H1 (cell line): ENCODE results near the gene SLCO2A1. TPM values are rescaled to one million over a fixed set of nuclear protein-coding genes. Genes with fewer than 3 reads are reported as not detected.
A peak's percentile ranks its signal among the peaks of the same experiment; 100 is the strongest.

Experiments
- CTCF ChIA-PET: fragments of 300-600 bp; sonication (Branson Sonifier 250); formaldehyde crosslinking; loops from one replicate; lab custom pipeline; 2021; ENCODE audit not compliant: partially characterized antibody; lab: Charles Lee
- POLR2A ChIA-PET: fragments of 300-600 bp; sonication (Branson Sonifier 250); formaldehyde crosslinking; loops from one replicate; lab custom pipeline; 2021; ENCODE audit warnings: inconsistent platforms; ENCODE audit not compliant: partially characterized antibody; lab: Charles Lee
- DNase-seq, 2 experiments: peaks; one replicate each; pipeline versions ENCODE4 v3.0.0 to v3.0.0-alpha.2; 2010 to 2022; ENCODE audit warnings: low spot score in 2 of 2, low read depth in 1 of 2, mixed read lengths in 1 of 2
- FAIRE-seq: peaks from 2 replicates; lab custom pipeline; 2011; peaks lifted over from hg19 to GRCh38; lab: Jason Lieb, UNC
- H2AFZ ChIP-seq: 2 replicates; pipeline ENCODE4 v1.8.1; 2012; ENCODE audit warnings: low read length, inconsistent platforms
- H2AK5ac ChIP-seq: 2 replicates; pipeline ENCODE4 v1.6.1; 2013; ENCODE audit warnings: low read depth, low read length
- H2BK120ac ChIP-seq: replicated peaks from 2 replicates; pipeline ENCODE3; 2013; ENCODE audit warnings: low read depth, low read length, inconsistent platforms
- H2BK12ac ChIP-seq: 2 replicates; pipeline ENCODE4 v1.6.1; 2013; ENCODE audit warnings: low read depth, low read length
- H2BK15ac ChIP-seq: 2 replicates; pipeline ENCODE4 v1.6.1; 2013; ENCODE audit warnings: low read length
- H2BK20ac ChIP-seq: 2 replicates; pipeline ENCODE4 v1.6.1; 2013; ENCODE audit warnings: low read length
- H2BK5ac ChIP-seq: 2 replicates; pipeline ENCODE4 v1.6.1; 2013; ENCODE audit warnings: low read depth, low read length
- H3K14ac ChIP-seq: 2 replicates; pipeline ENCODE4 v1.6.1; 2013; ENCODE audit warnings: inconsistent platforms; ENCODE audit not compliant: insufficient read length
- H3K18ac ChIP-seq: 2 replicates; pipeline ENCODE4 v1.6.1; 2013; ENCODE audit warnings: low read length; ENCODE audit errors: extremely low read depth
- H3K23ac ChIP-seq: 2 replicates; pipeline ENCODE4 v1.6.1; 2013; ENCODE audit warnings: inconsistent platforms; ENCODE audit not compliant: insufficient read length
- H3K23me2 ChIP-seq: 2 replicates; pipeline ENCODE4 v1.6.1; 2013; ENCODE audit warnings: low read depth, low read length
- H3K27ac ChIP-seq: 2 replicates; pipeline ENCODE4 v1.6.1; 2011; ENCODE audit warnings: low read depth, low read length, inconsistent platforms
- H3K27me3 ChIP-seq, 4 experiments: replicated peaks in 1 of 4; 1 replicate in 1 of 4; 2 replicates in 3 of 4; pipeline versions ENCODE4 v1.6.1 to v1.8.1; 2011 to 2013; ENCODE audit warnings: low read length in 3 of 4, mild to moderate bottlenecking in 3 of 4, inconsistent platforms in 2 of 4, mixed read lengths in 2 of 4, moderate library complexity in 1 of 4; ENCODE audit not compliant: control insufficient read depth in 3 of 4, insufficient read depth in 3 of 4; ENCODE audit errors: extremely low read depth in 1 of 4
- H3K36me3 ChIP-seq, 4 experiments: 2 replicates each; pipeline versions ENCODE4 v1.6.1 to v1.8.1; 2011 to 2013; ENCODE audit warnings: mild to moderate bottlenecking in 4 of 4, low read length in 3 of 4, moderate library complexity in 2 of 4, control low read depth in 1 of 4, inconsistent platforms in 1 of 4; ENCODE audit not compliant: insufficient read depth in 4 of 4, control insufficient read depth in 2 of 4
- H3K4ac ChIP-seq: replicated peaks from 2 replicates; pipeline ENCODE3; 2013; ENCODE audit warnings: low read length, low read depth, mixed read lengths, inconsistent platforms; ENCODE audit not compliant: insufficient read length
- H3K4me1 ChIP-seq, 4 experiments: replicated peaks in 1 of 4; 1 replicate in 1 of 4; 2 replicates in 3 of 4; pipeline versions ENCODE4 v1.6.1 to v1.8.1; 2011 to 2013; ENCODE audit warnings: low read length in 3 of 4, inconsistent platforms in 2 of 4, mixed read lengths in 1 of 4; ENCODE audit not compliant: insufficient read depth in 4 of 4, control insufficient read depth in 3 of 4
- H3K4me2 ChIP-seq, 2 experiments: 2 replicates each; pipeline versions ENCODE4 v1.6.1 to v1.8.1; 2011 to 2013; ENCODE audit warnings: low read depth in 2 of 2, low read length in 2 of 2, control low read depth in 1 of 2, inconsistent platforms in 1 of 2, mild to moderate bottlenecking in 1 of 2; ENCODE audit not compliant: insufficient read depth in 1 of 2
- H3K4me3 ChIP-seq, 4 experiments: fragments of 200-600, 300-600 bp in 1 of 4; sonication (generic), shearing (Covaris generic), sonication (Bioruptor Twin) in 1 of 4; 2 replicates each; pipeline versions ENCODE4 v1.5.1 to v1.8.1; 2011 to 2016; ENCODE audit warnings: low read length in 4 of 4, low read depth in 3 of 4, control low read depth in 2 of 4, inconsistent platforms in 2 of 4, mild to moderate bottlenecking in 2 of 4, mixed read lengths in 1 of 4, moderate library complexity in 1 of 4; ENCODE audit not compliant: insufficient read depth in 2 of 4; ENCODE audit errors: extremely low read depth in 1 of 4
- H3K56ac ChIP-seq: replicated peaks from 2 replicates; pipeline ENCODE3; 2013; ENCODE audit warnings: low read depth, mild to moderate bottlenecking, mixed read lengths, low read length, inconsistent platforms; ENCODE audit not compliant: insufficient read length
- H3K79me1 ChIP-seq: 2 replicates; pipeline ENCODE4 v1.6.1; 2013; ENCODE audit warnings: low read depth, low read length, control low read depth
- H3K79me2 ChIP-seq, 2 experiments: 2 replicates each; pipeline versions ENCODE4 v1.6.1 to v1.8.1; 2012 to 2013; ENCODE audit warnings: low read length in 2 of 2, mild to moderate bottlenecking in 2 of 2, inconsistent platforms in 1 of 2; ENCODE audit not compliant: insufficient read depth in 2 of 2, control insufficient read depth in 1 of 2
- H3K9ac ChIP-seq, 4 experiments: replicated peaks in 1 of 4; 1 replicate in 1 of 4; 2 replicates in 3 of 4; pipeline versions ENCODE4 v1.6.1 to v1.8.1; 2011 to 2013; ENCODE audit warnings: low read depth in 3 of 4, low read length in 3 of 4, control low read depth in 2 of 4, mild to moderate bottlenecking in 2 of 4, moderate library complexity in 2 of 4, inconsistent platforms in 1 of 4; ENCODE audit errors: extremely low read depth in 1 of 4
- H3K9me3 ChIP-seq, 2 experiments: 2 replicates each; pipeline versions ENCODE4 v1.6.1 to v1.8.1; 2012 to 2013; ENCODE audit warnings: mild to moderate bottlenecking in 2 of 2, moderate library complexity in 2 of 2, control low read depth in 1 of 2, inconsistent platforms in 1 of 2, low read depth in 1 of 2, low read length in 1 of 2, mixed read lengths in 1 of 2; ENCODE audit not compliant: insufficient read depth in 2 of 2
- H4K20me1 ChIP-seq, 2 experiments: replicated peaks in 1 of 2; 2 replicates each; pipeline versions ENCODE3 to v1.8.1; 2011 to 2013; ENCODE audit warnings: inconsistent platforms in 2 of 2, low read length in 2 of 2, mild to moderate bottlenecking in 1 of 2; ENCODE audit not compliant: insufficient read depth in 2 of 2, control insufficient read depth in 1 of 2
- H4K5ac ChIP-seq: 2 replicates; pipeline ENCODE4 v1.6.1; 2013; ENCODE audit warnings: low read length, low read depth, mixed read lengths, inconsistent platforms; ENCODE audit not compliant: insufficient read length
- H4K8ac ChIP-seq: 2 replicates; pipeline ENCODE4 v1.8.0; 2013; ENCODE audit warnings: mild to moderate bottlenecking, moderate library complexity, low read length, inconsistent platforms; ENCODE audit not compliant: insufficient read depth; ENCODE audit errors: extremely low read depth
- H4K91ac ChIP-seq: replicated peaks from 2 replicates; pipeline ENCODE3; 2013; ENCODE audit warnings: low read length, mixed read lengths, inconsistent platforms; ENCODE audit not compliant: insufficient read length
- ASH2L ChIP-seq: fragments of 200-600, 300-600 bp; sonication (generic); IDR thresholded peaks from one replicate; pipeline ENCODE4 v1.7.1; 2017; ENCODE audit warnings: low read length
- PHF8 ChIP-seq: fragments of 200-600 bp; sonication (generic); conservative IDR thresholded peaks from 2 replicates; pipeline ENCODE4 v1.7.1; 2012; ENCODE audit warnings: low read depth, mild to moderate bottlenecking, inconsistent platforms, low read length, moderate library complexity
- RXRA ChIP-seq: IDR thresholded peaks from 2 replicates; pipeline ENCODE4 v1.6.1; 2011; ENCODE audit warnings: low read depth, mild to moderate bottlenecking, low read length, moderate library complexity; ENCODE audit not compliant: insufficient read depth
- SAP30 ChIP-seq: fragments of 300-600 bp; sonication (generic); IDR thresholded peaks from 2 replicates; pipeline ENCODE4 v1.7.1; 2012; ENCODE audit warnings: low read length, moderate library complexity, mild to moderate bottlenecking, inconsistent platforms; ENCODE audit not compliant: insufficient read depth, insufficient replicate concordance
- SIN3A ChIP-seq, 2 experiments: IDR thresholded peaks in 1 of 2; conservative IDR thresholded peaks in 1 of 2; 2 replicates each; pipeline ENCODE4 v1.6.1; 2011 to 2012; ENCODE audit warnings: low read length in 2 of 2, improper control_type of control experiment in 1 of 2, low read depth in 1 of 2, mild to moderate bottlenecking in 1 of 2
- SIRT6 ChIP-seq: IDR thresholded peaks from one replicate; pipeline ENCODE4 v1.7.1; 2012; ENCODE audit warnings: low read length, inconsistent platforms
- SRF ChIP-seq: IDR thresholded peaks from 2 replicates; pipeline ENCODE4 v1.6.1; 2011; ENCODE audit warnings: mild to moderate bottlenecking, low read depth, low read length, moderate library complexity
- TCF12 ChIP-seq: IDR thresholded peaks from 2 replicates; pipeline ENCODE4 v1.6.1; 2011; ENCODE audit warnings: low read depth, mild to moderate bottlenecking, low read length
- YY1 ChIP-seq: IDR thresholded peaks from 2 replicates; pipeline ENCODE4 v1.6.1; 2011; ENCODE audit warnings: low read depth, mild to moderate bottlenecking, low read length
- WGBS, 2 experiments: shearing (Covaris generic) in 1 of 2; methylation state at CpG; one replicate each; pipeline versions ENCODE4 v1.1.6 to v1.1.7; 2013 to 2015; ENCODE audit warnings: low lambda C conversion rate in 2 of 2, mixed read lengths in 2 of 2, inconsistent platforms in 1 of 2, low coverage in 1 of 2, missing lambda C conversion rate in 1 of 2; ENCODE audit not compliant: insufficient replicate concordance in 2 of 2, insufficient coverage in 1 of 2, insufficient read length in 1 of 2; ENCODE audit errors: extremely low coverage in 1 of 2, missing lambda C conversion rate in 1 of 2; 5-methylcytosine and 5-hydroxymethylcytosine counted together
- polyA plus RNA-seq, 7 experiments: library from polyadenylated mRNA; depleted of rRNA in 3 of 7; stranded (reverse) in 5 of 7; unstranded in 2 of 7; fragments of >200 nt in 5 of 7; fragments of 200-250 nt in 2 of 7; gene quantifications; 1 replicate in 5 of 7; 2 replicates in 1 of 7; 4 replicates in 1 of 7; pipeline versions ENCODE4 v1.2.1 to v1.2.3, GENCODE V29; 2011 to 2013; ENCODE audit warnings: missing spikeins in 2 of 7, mixed read lengths in 2 of 7
- total RNA-seq: library from RNA; stranded (reverse); fragmentation: NEBNext Ultra II Directional; extraction: Animal tissue kit (Norgen Biotek cat#: 25700); gene quantifications from 2 replicates; pipeline ENCODE4 v1.2.1, GENCODE V29; 2021
- TF ChIP-seq, protein P1 (sequence below): IDR thresholded peaks from 2 replicates; pipeline ENCODE4 v1.6.1; 2012; ENCODE audit warnings: inconsistent platforms

The SLCO2A1 gene
- total and polyA plus RNA-seq, 2 of the 8 experiments (the other 6 are each of a cell fraction or from before 2014, with no cell fraction given), result 1.1 to 2.3 TPM

DNA sequence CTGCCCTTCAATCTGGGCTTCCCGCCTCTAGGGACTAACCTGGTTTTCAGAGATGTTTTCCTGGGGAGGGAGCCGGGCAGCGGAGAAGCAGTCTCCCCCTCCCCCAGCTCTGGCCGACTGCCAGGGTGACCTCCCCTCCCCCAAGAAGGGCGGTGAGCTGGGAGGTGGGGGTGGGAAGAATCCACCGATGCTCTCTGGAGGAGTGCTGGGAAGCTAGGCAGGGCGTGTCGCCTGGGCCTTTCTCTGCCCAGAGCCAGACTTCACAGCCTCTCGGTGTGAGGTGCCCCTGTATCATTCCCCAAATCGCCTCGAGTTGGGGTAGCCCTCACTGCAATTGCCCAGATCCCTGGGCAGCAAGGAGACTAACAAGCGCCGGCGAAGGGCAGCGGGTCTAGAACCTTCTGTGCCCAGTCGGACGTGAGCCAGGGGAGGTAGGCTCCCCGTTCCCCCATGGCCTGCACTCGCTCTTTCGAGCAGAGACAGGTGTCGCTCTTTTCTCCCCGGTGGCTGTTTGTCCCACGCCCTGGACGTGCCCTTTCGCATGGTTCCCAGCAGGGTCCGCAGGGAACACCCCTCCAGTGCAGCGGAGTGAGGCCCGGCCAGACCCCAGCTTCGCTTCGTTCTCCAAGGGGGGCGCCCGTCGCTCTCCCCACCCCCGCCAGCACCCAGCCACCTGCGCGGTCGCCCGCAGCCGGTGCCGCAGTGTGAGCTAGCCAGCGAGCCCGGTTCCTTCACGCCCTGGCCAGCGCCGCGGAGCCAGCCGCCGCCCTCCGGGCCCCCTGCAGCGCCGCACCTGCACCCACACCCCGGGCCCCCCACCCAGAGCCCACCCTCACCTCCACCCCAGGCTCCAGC lies 135.1 kb downstream of the SLCO2A1 start:
- no peak overlapping the region for H2BK5ac ChIP-seq
- H3K23ac ChIP-seq, result no peak overlapping the region
- peaks cover 14 to 45% (median 34%) of the 10 kb centered on the region in 4 experiments for H3K27me3 ChIP-seq
- no peak overlapping the region for H2AK5ac ChIP-seq
- H4K91ac ChIP-seq, result peak overlapping the region; percentile 66
- FAIRE-seq (no peak), DNase-seq (peak in 1 of 2 experiments; percentile 74)
- no peak overlapping the region for H4K5ac ChIP-seq
- H2BK12ac ChIP-seq, result peak overlapping the region; percentile 44; the same call in 1 of the 2 replicates
- peak overlapping the region; percentile 87 for H3K18ac ChIP-seq
- H2BK15ac ChIP-seq, result no peak overlapping the region; the same call in 1 of the 2 replicates
- no peaks in the 10 kb centered on the region for H3K79me2 ChIP-seq
- no peak overlapping the region for H4K8ac ChIP-seq
- H3K4me2 ChIP-seq, result peak overlapping the region; percentile 72 to 94
- H3K23me2 ChIP-seq, result peaks cover 18% of the 10 kb centered on the region
- no peak overlapping the region; a peak in 1 of 7 replicates for H3K9ac ChIP-seq
- H2BK120ac ChIP-seq, result no peak overlapping the region
- H3K79me1 ChIP-seq, result peaks cover 3% of the 10 kb centered on the region; the same call in 1 of the 2 replicates
- H3K4me3 ChIP-seq, result peak overlapping the region; percentile 63 to 94 (median 79)
- no peaks in the 10 kb centered on the region for H4K20me1 ChIP-seq
- H3K4me1 ChIP-seq, result peaks cover 0 to 15% (median 9%) of the 10 kb centered on the region in 4 experiments; a peak in 6 of 7 replicates
- peak overlapping the region; percentile 14 for H3K56ac ChIP-seq
- H3K14ac ChIP-seq, result no peak overlapping the region
- H2BK20ac ChIP-seq, result no peak overlapping the region
- peak overlapping the region; percentile 60; the same call in 1 of the 2 replicates for H2AFZ ChIP-seq
- no peak overlapping the region for H3K27ac ChIP-seq
- H3K4ac ChIP-seq, result no peak overlapping the region
- WGBS, 2 experiments, result 2% methylated on average over 41 of the region's 52 CpGs; no CpG with 5 or more reads in 1 of the 2 experiments
- H3K36me3 ChIP-seq, result no peaks in the 10 kb centered on the region
- POLR2A ChIA-PET, result interaction anchor here (1.0 to 2.0 kb wide), 3 partner anchors 17 to 74 kb away, joined by 3 to 4 read pairs (median 3); no protein-coding TSS in a partner anchor
- CTCF ChIA-PET, result interaction anchor here (0.6 to 2.7 kb wide), 7 partner anchors 16 to 324 kb away, joined by 3 to 14 read pairs (median 4); no protein-coding TSS in a partner anchor
- H3K9me3 ChIP-seq, result no peaks in the 10 kb centered on the region
- TF ChIP-seq, protein P1, sequence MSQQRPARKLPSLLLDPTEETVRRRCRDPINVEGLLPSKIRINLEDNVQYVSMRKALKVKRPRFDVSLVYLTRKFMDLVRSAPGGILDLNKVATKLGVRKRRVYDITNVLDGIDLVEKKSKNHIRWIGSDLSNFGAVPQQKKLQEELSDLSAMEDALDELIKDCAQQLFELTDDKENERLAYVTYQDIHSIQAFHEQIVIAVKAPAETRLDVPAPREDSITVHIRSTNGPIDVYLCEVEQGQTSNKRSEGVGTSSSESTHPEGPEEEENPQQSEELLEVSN, result 0 out of 2 replicates have a peak, but pooled peaks have one; percentile 6
- TF ChIP-seq SAP30 (peak; percentile 14), YY1 (peak; percentile 55; the same call in 1 of the 2 replicates), ASH2L (peak; percentile 59), RXRA (no peak), SRF (no peak), TCF12 (no peak), SIRT6 (no peak), PHF8 (0 out of 2 replicates have a peak, but pooled peaks have one; percentile 29), SIN3A (conservative IDR thresholded peaks at IDR 0.05 in 1 of 2, IDR thresholded peaks at IDR 0.05 in 1 of 2; ENCODE audit: low read depth in 1 of 2, low read length in 2 of 2) (peak in 1 of 2 experiments; percentile 35; a peak in 1 of 4 replicates)
